T-cell (primary cell): ENCODE results near the gene PADI6. TPM values are rescaled to one million over a fixed set of nuclear protein-coding genes. Genes with fewer than 3 reads are reported as not detected.

Experiments used
- ATAC-seq, 4 experiments: fragments of 200-7000 bp in 3 of 4; fragments of 150-1000 bp in 1 of 4; cut with Tn5 transposase; replicated peaks in 1 of 4; 1 replicate in 3 of 4; 2 replicates in 1 of 4; pipeline ENCODE4 v1.10.0; 2021; ENCODE audit warnings: moderate library complexity in 3 of 4, mild to moderate bottlenecking in 2 of 4, moderate number of reproducible peaks in 1 of 4
- CTCF ChIA-PET, 2 donors: fragments of 300-600 bp; sonication (Branson Sonifier 250); formaldehyde crosslinking; loops; one replicate each; lab custom pipeline; 2022; ENCODE audit warnings: antibody characterized with exemption in 2 of 2; lab: Charles Lee
- POLR2A ChIA-PET, 2 donors: fragments of 300-600 bp; sonication (Branson Sonifier 250); formaldehyde crosslinking; loops; one replicate each; lab custom pipeline; 2022; ENCODE audit warnings: antibody characterized with exemption in 2 of 2; lab: Charles Lee
- DNase-seq, 35 experiments: peaks; one replicate each; pipeline versions ENCODE4 v3.0.0 to v3.0.0-alpha.2; 2013 to 2023
- H3K27ac ChIP-seq: one replicate; pipeline ENCODE4 v1.5.1; 2013; ENCODE audit warnings: low read length
- H3K27me3 ChIP-seq, 2 experiments: replicated peaks in 1 of 2; 1 replicate in 1 of 2; 2 replicates in 1 of 2; pipeline versions ENCODE4 v1.6.1 to v1.7.0; 2013; ENCODE audit warnings: low read length in 1 of 2, mixed read lengths in 1 of 2; ENCODE audit not compliant: control insufficient read depth in 2 of 2, insufficient read depth in 2 of 2; ENCODE audit errors: extremely low read depth in 1 of 2
- H3K36me3 ChIP-seq, 2 donors: 1 replicate in 1 of 2; 2 replicates in 1 of 2; pipeline versions ENCODE4 v1.6.1 to v1.7.0; 2013; ENCODE audit warnings: low read length in 1 of 2; ENCODE audit not compliant: control insufficient read depth in 2 of 2, insufficient read depth in 1 of 2; ENCODE audit errors: extremely low read depth in 1 of 2
- H3K4me1 ChIP-seq, 2 experiments: 1 replicate in 1 of 2; 2 replicates in 1 of 2; pipeline versions ENCODE4 v1.6.1 to v1.7.0; 2013; ENCODE audit warnings: low read length in 2 of 2, mixed read lengths in 1 of 2; ENCODE audit not compliant: insufficient read depth in 2 of 2, control insufficient read depth in 1 of 2; ENCODE audit errors: extremely low read depth in 1 of 2
- H3K4me3 ChIP-seq, 2 donors: 1 replicate in 1 of 2; 2 replicates in 1 of 2; pipeline versions ENCODE4 v1.5.1 to v1.7.0; 2013; ENCODE audit warnings: mild to moderate bottlenecking in 2 of 2, low read length in 1 of 2, moderate library complexity in 1 of 2; ENCODE audit not compliant: control insufficient read depth in 1 of 2; ENCODE audit errors: extremely low read depth in 1 of 2
- H3K9me3 ChIP-seq: 2 replicates; pipeline ENCODE4 v1.7.0; 2013
- H3K27ac Mint-ChIP-seq, 2 donors: one replicate each; pipeline ENCODE4 v1.8.0; 2020 to 2021; ENCODE audit warnings: mild to moderate bottlenecking in 2 of 2, mixed read lengths in 2 of 2
- H3K27me3 Mint-ChIP-seq, 2 donors: one replicate each; pipeline ENCODE4 v1.8.0; 2021 to 2022; ENCODE audit warnings: mixed read lengths in 2 of 2
- H3K36me3 Mint-ChIP-seq: one replicate; pipeline ENCODE4 v1.8.0; 2021; ENCODE audit warnings: mixed read lengths
- H3K4me1 Mint-ChIP-seq, 3 donors: one replicate each; pipeline ENCODE4 v1.8.0; 2020 to 2022; ENCODE audit warnings: mixed read lengths in 3 of 3, mild to moderate bottlenecking in 1 of 3
- H3K4me3 Mint-ChIP-seq, 3 donors: one replicate each; pipeline ENCODE4 v1.8.0; 2020 to 2022; ENCODE audit warnings: mild to moderate bottlenecking in 3 of 3, mixed read lengths in 3 of 3, moderate library complexity in 3 of 3
- H3K9me3 Mint-ChIP-seq, 3 donors: one replicate each; pipeline ENCODE4 v1.8.0; 2020 to 2022; ENCODE audit warnings: mixed read lengths in 3 of 3
- WGBS: methylation state at CpG from one replicate; pipeline ENCODE4 v1.1.5; 2013; ENCODE audit warnings: missing lambda C conversion rate; ENCODE audit not compliant: insufficient coverage; 5-methylcytosine and 5-hydroxymethylcytosine counted together
- total RNA-seq, 35 experiments: library from RNA in 6 of 35; stranded (reverse) in 6 of 35; fragments of 120-200 nt in 1 of 35; gene quantifications; one replicate each; pipeline versions ENCODE4 v1.2.1 to v1.2.4 and lab custom pipeline; 2013 to 2026

Gene PADI6
- total RNA-seq, 5 donors from 2014 or later (not counting 1 experiment from before 2014, with no cell fraction given) = not detected

DNA sequence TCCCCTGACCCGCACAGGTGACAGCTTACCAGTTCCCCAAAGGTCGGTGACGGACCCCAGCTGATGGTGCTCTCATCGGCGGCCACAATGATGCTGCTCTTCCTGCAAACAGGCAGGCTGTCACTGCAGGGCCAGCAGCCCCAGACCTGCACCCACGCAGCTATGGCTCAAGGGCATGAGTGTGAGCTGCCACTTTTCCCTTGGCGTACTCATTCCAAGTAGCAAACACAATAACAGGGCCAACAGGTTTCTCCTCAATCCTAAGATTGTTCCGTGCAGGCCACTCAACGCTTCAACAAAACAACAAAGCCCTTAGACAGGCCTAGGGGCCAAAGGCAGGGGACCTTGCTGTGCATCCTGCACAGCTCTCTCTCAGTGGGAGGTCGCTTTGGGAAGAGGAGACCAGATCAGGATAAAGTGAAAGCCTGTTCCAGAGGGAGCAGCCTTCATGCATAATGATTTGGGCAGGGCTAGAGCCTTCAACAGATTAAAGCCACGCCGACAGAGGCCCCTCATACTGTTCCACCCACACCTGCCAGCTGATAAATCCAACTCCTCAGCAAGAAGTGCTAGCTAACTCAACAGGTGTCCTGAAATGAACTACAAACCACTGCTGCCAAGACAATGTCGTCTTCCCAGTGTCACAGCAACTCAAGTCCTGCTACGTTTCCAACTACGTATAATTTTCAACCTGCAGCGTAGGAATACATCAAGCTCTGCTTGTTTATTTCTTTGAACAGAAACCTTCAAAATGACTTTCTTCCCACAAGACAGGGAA is 40.3 kb downstream of the PADI6 start:
- H3K36me3 ChIP-seq = peaks cover 21 to 90% of the 10 kb centered on the region in 2 donors
- WGBS = 98% methylated on average over 14 of the region's 16 CpGs
- no peaks in the 10 kb centered on the region for H3K4me1 Mint-ChIP-seq
- CTCF ChIA-PET = no interaction called here
- no peak for ATAC-seq
- no peak overlapping the region for H3K4me3 ChIP-seq
- no peaks in the 10 kb centered on the region for H3K9me3 Mint-ChIP-seq
- no peaks in the 10 kb centered on the region for H3K4me1 ChIP-seq
- H3K27me3 ChIP-seq = no peaks in the 10 kb centered on the region
- H3K36me3 Mint-ChIP-seq = peaks cover 70% of the 10 kb centered on the region
- H3K9me3 ChIP-seq = no peaks in the 10 kb centered on the region
- no peak for DNase-seq
- POLR2A ChIA-PET = no interaction called here
- no peak overlapping the region for H3K4me3 Mint-ChIP-seq
- H3K27ac Mint-ChIP-seq = peak overlapping the region in 1 of 2 donors; percentile 22
- no peak overlapping the region for H3K27ac ChIP-seq
- H3K27me3 Mint-ChIP-seq = no peaks in the 10 kb centered on the region

DNA sequence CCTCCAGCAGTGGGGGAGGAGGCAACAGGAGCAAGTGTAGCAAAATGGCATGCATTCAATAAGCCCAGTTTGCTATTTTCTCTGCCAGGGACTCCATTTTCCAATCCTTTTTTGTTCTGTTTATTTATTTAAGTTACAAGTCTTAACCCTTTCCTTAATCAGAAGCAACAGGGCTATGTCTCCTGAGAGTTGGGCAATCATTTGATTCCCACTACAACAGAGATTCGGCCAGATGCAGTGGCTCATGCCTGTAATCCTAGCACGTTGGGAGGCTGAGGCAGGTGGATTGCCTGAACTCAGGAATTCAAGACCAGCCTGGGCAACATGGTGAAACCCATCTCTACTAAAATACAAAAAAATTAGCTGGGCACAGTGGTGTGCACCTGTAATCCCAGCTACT is 42.0 kb downstream of the PADI6 start:
- ChIA-PET CTCF (no interaction called here), POLR2A (interaction anchor here in 1 of 2 donors (0.7 kb wide), 1 partner anchor 16 kb away, joined by 7 read pairs; no protein-coding TSS in a partner anchor)
- 88% methylated on average over 1 of the region's 2 CpGs for WGBS
- no peaks in the 10 kb centered on the region for H3K27me3 Mint-ChIP-seq
- Histone ChIP-seq H3K27me3 (no peaks in the 10 kb centered on the region), H3K27ac (no peak overlapping the region), H3K9me3 (no peaks in the 10 kb centered on the region), H3K4me1 (no peaks in the 10 kb centered on the region), H3K36me3 (peaks cover 22 to 91% of the 10 kb centered on the region in 2 donors), H3K4me3 (no peak overlapping the region)
- DNase-seq (no peak), ATAC-seq (no peak)
- no peak overlapping the region for H3K27ac Mint-ChIP-seq
- H3K4me3 Mint-ChIP-seq = no peak overlapping the region
- no peaks in the 10 kb centered on the region for H3K9me3 Mint-ChIP-seq
- H3K4me1 Mint-ChIP-seq = no peaks in the 10 kb centered on the region
- H3K36me3 Mint-ChIP-seq = peaks cover 66% of the 10 kb centered on the region

DNA sequence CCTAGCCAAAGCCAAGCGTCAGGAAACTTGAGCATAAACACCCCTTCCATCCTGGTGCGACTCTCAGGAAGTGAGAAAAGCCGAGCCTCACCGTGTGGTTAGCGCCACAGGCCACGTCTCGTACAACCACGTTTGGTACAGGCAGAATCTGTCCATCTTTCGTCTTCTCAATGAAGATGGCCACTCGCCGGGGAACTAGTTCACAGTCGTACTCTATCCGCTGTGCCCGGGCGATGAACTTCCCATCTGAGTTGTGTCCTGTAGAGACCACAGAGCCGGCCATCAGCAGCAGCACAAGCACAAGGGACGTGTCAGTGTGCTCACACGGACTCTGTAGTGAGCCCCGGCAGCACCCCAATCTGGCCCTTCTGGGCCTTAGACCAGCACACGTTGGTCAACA is 44.4 kb downstream of the PADI6 start:
- Mint-ChIP-seq H3K9me3 (no peaks in the 10 kb centered on the region), H3K36me3 (peaks cover 65% of the 10 kb centered on the region), H3K4me1 (peaks cover 0 to 3% (median 0%) of the 10 kb centered on the region in 3 donors), H3K27me3 (no peaks in the 10 kb centered on the region), H3K4me3 (no peak overlapping the region), H3K27ac (no peak overlapping the region)
- 84% methylated on average over 19 of the region's 20 CpGs for WGBS
- H3K36me3 ChIP-seq = peaks cover 13 to 86% of the 10 kb centered on the region in 2 donors
- no peak for ATAC-seq
- DNase-seq = no peak
- H3K9me3 ChIP-seq = no peaks in the 10 kb centered on the region
- no peaks in the 10 kb centered on the region for H3K27me3 ChIP-seq
- H3K4me1 ChIP-seq = peaks cover 0 to 3% of the 10 kb centered on the region in 2 experiments
- no peak overlapping the region for H3K4me3 ChIP-seq
- H3K27ac ChIP-seq = no peak overlapping the region
- POLR2A ChIA-PET = no interaction called here
- CTCF ChIA-PET = interaction anchor here in 1 of 2 donors (0.6 kb wide), 1 partner anchor 508 kb away, joined by 7 read pairs; no protein-coding TSS in a partner anchor

DNA sequence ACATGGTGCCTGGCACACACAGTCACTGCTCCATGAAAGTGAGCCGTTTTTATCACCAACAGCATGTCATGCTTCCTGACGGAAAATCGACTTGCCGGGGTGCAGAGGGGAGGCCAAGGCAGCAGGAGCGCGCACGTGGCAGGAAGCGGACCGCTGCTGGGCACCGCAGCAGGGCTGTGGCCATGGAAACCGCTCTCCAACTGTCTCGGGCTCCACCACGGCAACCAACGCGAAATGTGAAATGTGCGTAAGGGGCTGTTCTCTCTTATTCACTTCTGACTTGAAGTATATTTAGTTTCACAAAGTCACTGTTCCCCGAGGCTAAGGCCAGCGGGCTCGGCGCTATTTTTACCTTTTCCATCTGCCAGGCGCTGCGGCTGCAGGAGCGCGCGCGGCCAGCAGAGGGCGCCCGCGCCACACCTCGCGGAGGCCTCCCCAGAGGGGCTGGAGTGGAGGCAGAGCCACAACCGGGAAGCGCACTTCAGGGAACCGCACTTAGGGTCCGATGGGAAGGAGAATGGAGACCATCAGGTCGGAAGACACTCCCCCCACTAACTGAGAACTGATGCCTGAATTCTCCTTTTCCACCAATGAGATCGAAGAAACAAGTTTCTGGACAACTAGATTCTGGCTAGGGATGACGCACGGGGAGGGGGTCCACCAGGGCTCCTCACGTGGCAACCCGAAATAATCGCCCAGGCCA is 47.8 kb downstream of the PADI6 start:
- 50% methylated on average over 28 of the region's 42 CpGs for WGBS
- Histone ChIP-seq H3K27ac (no peak overlapping the region), H3K9me3 (no peaks in the 10 kb centered on the region), H3K27me3 (no peaks in the 10 kb centered on the region), H3K36me3 (peaks cover 20 to 83% of the 10 kb centered on the region in 2 donors), H3K4me3 (no peak overlapping the region), H3K4me1 (peaks cover 0 to 3% of the 10 kb centered on the region in 2 experiments)
- peak; percentile 13 to 78 (median 59) for DNase-seq
- no peak overlapping the region for H3K4me3 Mint-ChIP-seq
- no peaks in the 10 kb centered on the region for H3K27me3 Mint-ChIP-seq
- no peak overlapping the region for H3K27ac Mint-ChIP-seq
- H3K9me3 Mint-ChIP-seq = no peaks in the 10 kb centered on the region
- CTCF ChIA-PET = no interaction called here
- POLR2A ChIA-PET = no interaction called here
- peak; percentile 79 to 90 (median 84) for ATAC-seq
- peaks cover 2 to 10% (median 8%) of the 10 kb centered on the region in 3 donors for H3K4me1 Mint-ChIP-seq
- peaks cover 67% of the 10 kb centered on the region for H3K36me3 Mint-ChIP-seq

DNA sequence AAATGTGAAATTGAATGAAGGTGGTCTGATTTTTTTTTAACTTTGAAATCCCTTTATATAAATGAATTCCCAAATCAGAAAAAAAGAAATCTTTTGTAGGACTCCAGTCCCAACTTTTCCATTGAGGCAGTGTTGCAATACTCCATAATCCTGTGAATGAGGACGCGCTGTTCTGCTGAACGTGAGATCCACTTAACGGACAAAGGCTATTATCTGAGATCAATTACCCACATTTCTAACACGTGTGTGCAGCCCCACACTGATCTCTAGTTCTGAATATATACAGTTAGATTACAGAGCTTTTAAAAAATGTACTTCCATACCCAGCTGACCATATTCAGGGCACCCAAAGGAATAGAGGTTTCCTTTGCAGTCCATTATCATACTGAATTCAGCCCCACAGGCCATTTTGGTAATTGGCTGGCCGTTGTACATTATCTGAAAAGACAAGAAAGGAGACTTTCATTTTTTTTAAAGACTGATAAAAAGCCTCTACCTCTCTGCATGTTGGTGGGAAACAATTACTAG is 48.5 kb downstream of the PADI6 start:
- Mint-ChIP-seq H3K4me3 (no peak overlapping the region), H3K9me3 (no peaks in the 10 kb centered on the region), H3K27ac (peak overlapping the region in 1 of 2 donors; percentile 11), H3K4me1 (peaks cover 2 to 10% (median 8%) of the 10 kb centered on the region in 3 donors), H3K27me3 (no peaks in the 10 kb centered on the region), H3K36me3 (peaks cover 69% of the 10 kb centered on the region)
- Histone ChIP-seq H3K27ac (no peak overlapping the region), H3K4me1 (peaks cover 0 to 3% of the 10 kb centered on the region in 2 experiments), H3K36me3 (peaks cover 24 to 83% of the 10 kb centered on the region in 2 donors), H3K9me3 (no peaks in the 10 kb centered on the region), H3K27me3 (no peaks in the 10 kb centered on the region), H3K4me3 (no peak overlapping the region)
- DNase-seq (no peak), ATAC-seq (no peak)
- ChIA-PET CTCF (no interaction called here), POLR2A (no interaction called here)
- WGBS = no CpG with 5 or more reads among the region's 6 CpGs

DNA sequence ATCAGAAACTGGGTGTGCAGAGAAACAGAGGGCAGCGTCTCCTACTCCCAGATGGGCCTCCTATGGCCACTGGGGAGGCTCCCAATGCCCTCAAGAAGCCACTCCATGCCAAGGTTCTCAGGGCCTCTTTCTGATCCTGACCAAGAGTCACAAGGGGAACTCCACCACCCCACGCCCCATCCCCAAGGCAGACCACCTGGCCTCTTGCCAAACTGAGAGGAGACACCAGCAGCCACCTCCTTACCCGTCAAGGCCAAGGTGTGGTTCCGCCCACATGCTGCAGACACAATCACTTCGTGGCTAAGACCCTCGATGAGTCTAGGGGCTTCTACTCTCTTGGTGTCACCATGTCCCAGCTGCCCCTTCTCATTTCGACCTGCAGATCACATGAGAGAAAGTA is 50.5 kb downstream of the PADI6 start:
- peaks cover 5 to 10% (median 8%) of the 10 kb centered on the region in 3 donors for H3K4me1 Mint-ChIP-seq
- CTCF ChIA-PET = no interaction called here
- POLR2A ChIA-PET = no interaction called here
- H3K36me3 Mint-ChIP-seq = peaks cover 64% of the 10 kb centered on the region
- WGBS = 47% methylated on average over 3 of the region's 7 CpGs
- Histone ChIP-seq H3K4me1 (peaks cover 0 to 3% of the 10 kb centered on the region in 2 experiments), H3K36me3 (peaks cover 34 to 83% of the 10 kb centered on the region in 2 donors), H3K9me3 (no peaks in the 10 kb centered on the region), H3K27me3 (no peaks in the 10 kb centered on the region), H3K4me3 (no peak overlapping the region), H3K27ac (no peak overlapping the region)
- DNase-seq (no peak), ATAC-seq (no peak)
- H3K27ac Mint-ChIP-seq = no peak overlapping the region
- H3K4me3 Mint-ChIP-seq = no peak overlapping the region
- H3K9me3 Mint-ChIP-seq = no peaks in the 10 kb centered on the region
- H3K27me3 Mint-ChIP-seq = no peaks in the 10 kb centered on the region
